GM06990 (cell line): ENCODE measurements around the gene ZBTB42.

Source experiments
- DNase-seq: peaks from one replicate; pipeline ENCODE4 v3.0.0-alpha.2; 2011; ENCODE audit not compliant: insufficient read length; ENCODE audit errors: extremely low read depth
- H3K27me3 ChIP-seq: replicated peaks from 2 replicates; pipeline ENCODE4 v1.6.0; 2011; ENCODE audit warnings: low read length; ENCODE audit not compliant: control insufficient read depth, insufficient read depth
- H3K36me3 ChIP-seq: 2 replicates; pipeline ENCODE4 v1.5.1; 2011; ENCODE audit warnings: low read length; ENCODE audit not compliant: control insufficient read depth, insufficient read depth
- H3K4me3 ChIP-seq: replicated peaks from 2 replicates; pipeline ENCODE4 v1.5.1; 2011; ENCODE audit warnings: low read depth, mild to moderate bottlenecking, control low read depth, low read length
- TF ChIP-seq, protein P1 (sequence below): IDR thresholded peaks from 2 replicates; pipeline ENCODE4 v1.5.1; 2011; ENCODE audit warnings: low read length, control low read depth, mild to moderate bottlenecking, inconsistent platforms; ENCODE audit not compliant: insufficient read depth, poor library complexity, severe bottlenecking

The ZBTB42 gene

DNA sequence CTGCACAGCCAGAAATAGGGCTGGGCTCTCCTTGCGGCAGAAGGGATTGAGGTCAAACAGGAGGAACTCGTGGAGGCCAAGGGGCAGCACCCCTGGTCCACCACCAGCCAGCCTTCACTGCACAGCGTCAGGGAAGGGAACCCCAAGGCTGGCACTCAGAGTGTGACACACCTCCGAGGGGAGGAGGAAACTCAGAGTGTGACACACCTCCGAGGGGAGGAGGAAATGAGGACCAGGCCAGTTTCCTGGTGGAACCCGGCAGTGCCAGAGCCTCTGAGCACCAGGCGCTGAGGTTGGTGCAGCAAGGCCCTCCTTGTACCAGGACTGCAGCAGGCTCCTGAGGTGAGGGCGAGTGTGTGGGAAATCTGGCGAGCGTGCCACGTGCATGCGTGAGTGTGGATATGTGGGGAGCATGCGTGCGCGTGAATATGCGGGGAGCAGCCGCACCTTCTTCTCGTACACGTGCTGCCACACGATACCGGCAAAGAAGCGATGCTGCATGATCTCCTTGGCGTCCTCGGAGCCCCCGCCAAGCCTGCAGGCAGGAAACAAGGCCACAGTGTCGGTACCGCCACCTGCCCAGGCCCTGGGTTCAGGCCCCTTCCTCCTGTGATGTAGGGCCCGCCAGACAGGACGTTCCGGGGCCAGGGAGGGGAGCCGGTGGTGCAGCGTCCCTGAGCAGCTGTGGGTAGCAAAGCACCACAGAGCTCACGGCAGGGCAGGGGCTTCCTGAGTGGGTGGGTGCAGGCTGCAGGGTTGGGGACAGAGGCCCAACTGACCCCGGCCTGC is 28.8 kb upstream of the ZBTB42 start:
- Histone ChIP-seq H3K36me3 (peaks cover 36% of the 10 kb centered on the region), H3K4me3 (no peak overlapping the region), H3K27me3 (no peaks in the 10 kb centered on the region)
- TF ChIP-seq, protein P1, sequence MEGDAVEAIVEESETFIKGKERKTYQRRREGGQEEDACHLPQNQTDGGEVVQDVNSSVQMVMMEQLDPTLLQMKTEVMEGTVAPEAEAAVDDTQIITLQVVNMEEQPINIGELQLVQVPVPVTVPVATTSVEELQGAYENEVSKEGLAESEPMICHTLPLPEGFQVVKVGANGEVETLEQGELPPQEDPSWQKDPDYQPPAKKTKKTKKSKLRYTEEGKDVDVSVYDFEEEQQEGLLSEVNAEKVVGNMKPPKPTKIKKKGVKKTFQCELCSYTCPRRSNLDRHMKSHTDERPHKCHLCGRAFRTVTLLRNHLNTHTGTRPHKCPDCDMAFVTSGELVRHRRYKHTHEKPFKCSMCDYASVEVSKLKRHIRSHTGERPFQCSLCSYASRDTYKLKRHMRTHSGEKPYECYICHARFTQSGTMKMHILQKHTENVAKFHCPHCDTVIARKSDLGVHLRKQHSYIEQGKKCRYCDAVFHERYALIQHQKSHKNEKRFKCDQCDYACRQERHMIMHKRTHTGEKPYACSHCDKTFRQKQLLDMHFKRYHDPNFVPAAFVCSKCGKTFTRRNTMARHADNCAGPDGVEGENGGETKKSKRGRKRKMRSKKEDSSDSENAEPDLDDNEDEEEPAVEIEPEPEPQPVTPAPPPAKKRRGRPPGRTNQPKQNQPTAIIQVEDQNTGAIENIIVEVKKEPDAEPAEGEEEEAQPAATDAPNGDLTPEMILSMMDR = no peak
- DNase-seq = no peak

DNA sequence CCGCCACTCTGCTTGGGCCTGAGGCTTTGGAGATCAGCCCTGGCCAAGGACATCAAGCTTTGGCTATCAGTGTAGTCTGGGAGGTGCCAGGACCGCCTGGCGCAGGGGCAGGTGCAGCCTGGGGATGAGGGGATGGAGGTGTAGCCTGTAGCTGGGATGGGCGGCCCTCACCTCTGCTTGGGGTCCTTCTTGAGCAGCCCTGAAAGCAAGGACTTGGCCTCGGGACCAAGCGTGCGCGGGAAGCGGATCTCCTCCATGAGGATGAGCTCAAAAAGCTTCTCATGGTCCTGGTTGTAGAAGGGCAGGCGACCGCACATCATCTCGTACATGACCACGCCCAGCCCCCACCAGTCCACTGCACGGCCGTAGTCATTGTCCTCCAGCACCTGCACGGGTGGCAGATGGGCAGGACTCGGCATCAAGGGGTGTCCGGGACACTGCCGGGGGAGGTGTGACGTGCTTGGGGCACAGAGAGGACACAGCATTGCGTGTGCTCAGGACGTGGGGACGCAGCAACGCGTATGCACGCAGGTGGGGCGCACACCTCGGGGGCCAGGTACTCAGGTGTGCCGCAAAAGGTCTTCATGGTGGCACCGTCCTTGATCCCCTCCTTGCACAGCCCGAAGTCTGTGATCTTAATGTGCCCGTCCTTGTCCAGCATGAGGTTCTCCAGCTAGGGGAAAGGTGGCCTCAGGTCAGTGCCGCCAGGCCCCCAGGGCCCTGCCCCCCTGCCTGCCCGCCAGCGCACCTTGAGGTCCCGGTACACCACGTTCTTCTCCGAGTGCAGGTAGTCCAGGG is 28.0 kb upstream of the ZBTB42 start:
- DNase-seq = no peak
- Histone ChIP-seq H3K4me3 (no peak overlapping the region), H3K36me3 (peaks cover 36% of the 10 kb centered on the region), H3K27me3 (no peaks in the 10 kb centered on the region)
- TF ChIP-seq, protein P1 = no peak

DNA sequence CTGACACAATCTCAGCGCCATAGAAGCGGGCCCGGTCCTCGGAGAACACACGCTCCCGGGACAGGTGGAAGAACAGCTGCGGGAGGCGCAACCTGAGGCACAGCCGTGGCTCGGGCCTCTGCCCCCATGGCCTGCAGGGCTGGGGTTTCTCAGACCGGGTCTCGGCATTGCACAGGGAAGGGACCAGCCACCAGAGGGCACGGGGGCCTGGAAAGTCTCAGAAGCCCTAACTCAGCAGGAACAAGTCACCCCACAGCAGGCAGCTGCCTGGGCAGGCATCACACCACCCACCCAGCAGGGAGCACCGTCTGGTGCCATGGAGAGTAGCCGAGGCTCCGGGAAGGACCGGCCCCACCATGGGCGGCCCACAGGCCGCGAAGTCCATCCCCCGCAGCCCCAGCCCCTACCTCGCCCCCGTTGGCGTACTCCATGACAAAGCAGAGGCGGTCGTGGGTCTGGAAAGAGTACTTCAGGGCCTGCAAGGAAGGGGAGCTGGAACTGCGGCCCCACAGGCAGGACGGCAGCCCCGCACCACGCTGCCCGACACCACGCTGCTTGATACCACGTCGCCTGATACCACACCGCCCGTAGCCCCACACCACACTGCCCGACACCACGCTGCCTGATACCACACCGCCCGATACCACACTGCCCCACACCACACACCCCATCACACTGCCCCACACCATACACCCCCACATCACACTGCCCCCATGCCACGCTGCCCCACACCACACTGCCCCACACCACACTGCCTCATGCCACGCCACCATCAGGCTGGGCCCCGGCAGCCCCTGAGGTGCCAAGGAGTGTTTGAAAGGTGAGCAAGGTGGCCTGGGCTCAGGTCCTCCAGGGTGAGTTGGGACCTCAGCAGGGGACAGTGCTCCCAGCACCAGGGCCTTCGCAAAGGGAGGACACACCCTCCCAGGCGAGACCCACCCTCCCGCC is 27.1 kb upstream of the ZBTB42 start:
- Histone ChIP-seq H3K36me3 (peaks cover 36% of the 10 kb centered on the region), H3K4me3 (no peak overlapping the region), H3K27me3 (no peaks in the 10 kb centered on the region)
- no peak for DNase-seq
- TF ChIP-seq, protein P1 = no peak

DNA sequence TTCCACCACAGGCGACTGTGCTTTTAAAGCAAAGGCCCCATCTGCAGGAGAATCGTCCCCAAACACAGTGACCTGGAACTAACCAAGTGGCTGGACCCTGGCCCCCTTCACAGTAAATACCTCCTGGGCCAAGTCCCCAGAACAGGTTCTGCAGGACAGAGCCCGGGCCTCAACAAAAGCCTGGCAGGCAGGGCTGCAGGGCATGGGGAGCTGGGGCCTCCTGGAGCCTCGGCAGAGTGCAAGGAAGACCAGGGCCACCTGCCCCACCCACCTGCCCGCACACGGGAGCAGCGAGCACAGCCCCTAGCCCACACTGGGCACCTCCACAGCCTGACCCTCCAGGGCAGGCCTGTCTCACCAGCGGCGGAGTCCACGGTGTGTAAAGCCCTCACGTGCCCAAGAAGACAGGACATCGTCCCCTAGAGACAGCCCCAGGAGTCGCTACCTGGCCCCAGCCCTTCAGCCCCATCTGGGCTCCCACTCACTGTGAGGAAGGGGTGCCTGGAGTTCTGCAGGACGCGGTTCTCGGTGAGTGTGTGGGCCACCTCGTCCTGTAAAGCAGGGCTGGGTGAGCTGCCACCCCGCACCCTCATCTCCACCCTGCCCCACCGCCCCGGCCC is 26.3 kb upstream of the ZBTB42 start:
- H3K4me3 ChIP-seq = no peak overlapping the region
- DNase-seq = no peak
- TF ChIP-seq, protein P1 = no peak
- H3K27me3 ChIP-seq = no peaks in the 10 kb centered on the region
- peaks cover 36% of the 10 kb centered on the region for H3K36me3 ChIP-seq

DNA sequence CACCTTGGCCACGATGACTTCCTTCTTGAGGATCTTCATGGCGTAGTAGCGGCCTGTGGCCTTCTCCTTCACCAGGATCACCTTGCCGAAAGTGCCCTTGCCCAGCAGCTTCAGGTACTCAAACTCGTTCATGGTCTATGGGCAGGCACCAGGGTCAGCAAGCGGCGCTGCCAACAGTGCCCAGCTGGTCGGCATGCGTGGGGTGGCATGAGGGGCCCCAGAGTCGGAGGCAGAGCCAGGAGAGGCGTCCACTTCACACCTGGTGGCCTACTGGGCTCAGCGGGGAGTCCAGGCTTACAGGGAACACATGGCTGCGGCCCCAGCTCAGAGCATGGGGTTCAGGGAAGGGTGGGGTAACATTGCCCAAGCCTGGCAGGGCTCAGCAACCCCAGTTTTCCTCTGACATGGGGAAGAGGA is 25.8 kb upstream of the ZBTB42 start:
- Histone ChIP-seq H3K36me3 (peaks cover 39% of the 10 kb centered on the region), H3K27me3 (no peaks in the 10 kb centered on the region), H3K4me3 (no peak overlapping the region)
- TF ChIP-seq, protein P1 = no peak
- no peak for DNase-seq
